ENCODE data around the gene LHFPL2. TPM values are rescaled to one million over a fixed set of nuclear protein-coding genes. Genes with fewer than 3 reads are reported as not detected.

Gene LHFPL2
- total and polyA plus RNA-seq, 2 donors (not counting 1 experiment from before 2014, with no cell fraction given): 3.8 to 35.5 TPM

DNA sequence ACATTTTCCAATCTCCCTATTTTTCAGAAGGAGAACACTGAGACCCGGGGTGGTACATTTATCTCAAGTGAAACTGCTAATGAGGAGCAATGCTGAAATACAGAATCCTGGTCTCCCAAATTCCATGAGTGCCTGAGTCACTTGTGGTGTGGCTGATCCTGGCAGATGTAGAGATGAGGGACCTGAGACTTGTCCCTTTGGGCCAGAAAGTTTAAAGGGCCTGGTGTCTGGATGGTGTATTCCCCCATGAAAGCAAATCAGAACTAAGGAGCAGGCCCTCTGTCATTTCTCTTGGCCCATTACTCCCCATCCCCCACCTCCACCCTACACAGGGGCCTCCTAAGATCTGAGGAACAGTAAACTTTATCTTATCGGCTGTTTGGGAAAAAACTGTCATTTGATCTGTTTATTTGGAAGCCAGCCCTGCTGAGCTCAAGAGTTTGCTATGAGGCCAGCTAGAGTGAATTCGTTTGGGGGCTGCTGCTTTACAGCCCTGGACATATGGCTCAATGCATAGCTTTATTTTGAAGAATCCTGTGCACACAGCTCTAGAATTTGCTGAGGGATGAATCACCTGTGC lies 140.3 kb downstream of the LHFPL2 start:
- WGBS (ENCODE audit: insufficient coverage): 27% methylated on average over 1 of the region's 3 CpGs
- Mint-ChIP-seq H3K27me3 (no peaks in the 10 kb centered on the region), H3K4me3 (no peak overlapping the region), H3K27ac (no peak overlapping the region), H3K4me1 (peaks cover 34% of the 10 kb centered on the region), H3K9me3 (ENCODE audit: insufficient read depth) (no peaks in the 10 kb centered on the region)
- H2AFZ ChIP-seq (ENCODE audit: insufficient read depth, low read depth, low read length, poor library complexity, severe bottlenecking): no peak overlapping the region
- TF ChIP-seq EZH2 (IDR thresholded peaks at IDR 0.05; ENCODE audit: borderline replicate concordance, insufficient read depth, low read depth, low read length, poor library complexity, severe bottlenecking) (no peak), CTCF (IDR thresholded peaks at IDR 0.05) (no peak)
- H3K4me3 ChIP-seq (ENCODE audit: control extremely low read depth in 1 of 5, extremely low read depth in 1 of 5, insufficient read depth in 1 of 5, low read depth in 2 of 5, low read length in 4 of 5): no peak overlapping the region
- CTCF ChIA-PET: interaction anchor here (1.0 to 1.4 kb wide), 2 partner anchors 39 to 458 kb away, joined by 3 to 5 read pairs; no protein-coding TSS in a partner anchor
- no peak overlapping the region for H3K4me2 ChIP-seq (replicated peaks; ENCODE audit: low read depth, low read length, poor library complexity, severe bottlenecking)
- peaks cover 25% of the 10 kb centered on the region in 2 donors for H3K4me1 ChIP-seq (ENCODE audit: control insufficient read depth in 2 of 2, insufficient read depth in 2 of 2, low read length in 2 of 2)
- H3K9ac ChIP-seq (ENCODE audit: low read length): no peak overlapping the region
- no peak for ATAC-seq (ENCODE audit: low read depth)
- peaks cover 0 to 13% (median 5%) of the 10 kb centered on the region in 4 experiments for H3K27me3 ChIP-seq (replicated peaks in 1 of 4; ENCODE audit: control extremely low read depth in 1 of 4, control insufficient read depth in 3 of 4, insufficient read depth in 4 of 4, low read length in 3 of 4)
- no peak for DNase-seq
- no peak overlapping the region for H3K27ac ChIP-seq (ENCODE audit: low read length in 2 of 2)
- peaks cover 4% of the 10 kb centered on the region for H3K79me2 ChIP-seq (ENCODE audit: control insufficient read depth, insufficient read depth, low read length)
- no peaks in the 10 kb centered on the region for H4K20me1 ChIP-seq (ENCODE audit: control insufficient read depth, insufficient read depth, low read length, poor library complexity, severe bottlenecking)
- no peaks in the 10 kb centered on the region for H3K36me3 ChIP-seq (replicated peaks in 1 of 2; ENCODE audit: control extremely low read depth in 1 of 2, control insufficient read depth in 1 of 2, extremely low read depth in 1 of 2, insufficient read depth in 2 of 2, low read length in 1 of 2)
- peaks cover 0 to 3% (median 0%) of the 10 kb centered on the region in 3 donors for H3K9me3 ChIP-seq (ENCODE audit: control extremely low read depth in 1 of 3, control insufficient read depth in 2 of 3, insufficient read depth in 1 of 3, low read length in 2 of 3)
- POLR2A ChIA-PET: no interaction called here
- intact Hi-C loops (cut with micrococcal nuclease): loop anchor here (2.0 to 5.0 kb wide), 2 partner anchors 25 to 36 kb away; no protein-coding TSS in a partner anchor

- ChIA-PET POLR2A (no interaction called here), CTCF (no interaction called here)
- no peak overlapping the region for H3K4me3 Mint-ChIP-seq
- no peak for DNase-seq
- Histone ChIP-seq H3K79me2 (ENCODE audit: control insufficient read depth, insufficient read depth, low read length) (peaks cover 4% of the 10 kb centered on the region), H3K4me2 (replicated peaks; ENCODE audit: low read depth, low read length, poor library complexity, severe bottlenecking) (no peak overlapping the region), H3K9me3 (ENCODE audit: control extremely low read depth in 1 of 3, control insufficient read depth in 2 of 3, insufficient read depth in 1 of 3, low read length in 2 of 3) (peaks cover 0 to 3% (median 0%) of the 10 kb centered on the region in 3 donors), H3K9ac (ENCODE audit: low read length) (no peak overlapping the region), H3K4me3 (ENCODE audit: control extremely low read depth in 1 of 5, extremely low read depth in 1 of 5, insufficient read depth in 1 of 5, low read depth in 2 of 5, low read length in 4 of 5) (no peak overlapping the region), H3K27me3 (replicated peaks in 1 of 4; ENCODE audit: control extremely low read depth in 1 of 4, control insufficient read depth in 3 of 4, insufficient read depth in 4 of 4, low read length in 3 of 4) (peaks cover 0 to 12% (median 5%) of the 10 kb centered on the region in 4 experiments), H3K27ac (ENCODE audit: low read length in 2 of 2) (no peak overlapping the region), H4K20me1 (ENCODE audit: control insufficient read depth, insufficient read depth, low read length, poor library complexity, severe bottlenecking) (no peaks in the 10 kb centered on the region), H3K36me3 (replicated peaks in 1 of 2; ENCODE audit: control extremely low read depth in 1 of 2, control insufficient read depth in 1 of 2, extremely low read depth in 1 of 2, insufficient read depth in 2 of 2, low read length in 1 of 2) (no peaks in the 10 kb centered on the region), H3K4me1 (ENCODE audit: control insufficient read depth in 2 of 2, insufficient read depth in 2 of 2, low read length in 2 of 2) (peaks cover 25% of the 10 kb centered on the region in 2 donors), H2AFZ (ENCODE audit: insufficient read depth, low read depth, low read length, poor library complexity, severe bottlenecking) (no peak overlapping the region)
- no peak overlapping the region for H3K27ac Mint-ChIP-seq
- intact Hi-C loops (cut with micrococcal nuclease): loop anchor here (5.0 kb wide), 1 partner anchor 35 kb away; no protein-coding TSS in a partner anchor
- no peak for ATAC-seq (ENCODE audit: low read depth)
- TF ChIP-seq CTCF (IDR thresholded peaks at IDR 0.05) (no peak), EZH2 (IDR thresholded peaks at IDR 0.05; ENCODE audit: borderline replicate concordance, insufficient read depth, low read depth, low read length, poor library complexity, severe bottlenecking) (no peak)
- 80% methylated on average over 1 of the region's 2 CpGs for WGBS (ENCODE audit: insufficient coverage)
- H3K9me3 Mint-ChIP-seq (ENCODE audit: insufficient read depth): no peaks in the 10 kb centered on the region
- no peaks in the 10 kb centered on the region for H3K27me3 Mint-ChIP-seq
- H3K4me1 Mint-ChIP-seq: peaks cover 37% of the 10 kb centered on the region
Measured at GRCh38 chr5:78507531-78507930, 141.0 kb downstream of the LHFPL2 start.
